A172 (cell line): Measurements from ENCODE around the gene PCDH1. TPM values are rescaled to one million over a fixed set of nuclear protein-coding genes. Genes with fewer than 3 reads are reported as not detected.

ENCODE experiments used
- DNase-seq: peaks from one replicate; pipeline ENCODE4 v3.0.0-alpha.2; 2015; ENCODE audit warnings: low spot score
- total RNA-seq: library from RNA; depleted of rRNA; stranded (reverse); fragments of >200 nt; shearing (Covaris generic); gene quantifications from 2 replicates; pipeline ENCODE4 v1.2.3, GENCODE V29; 2014

PCDH1 gene
- total RNA-seq, 1 experiment from 2014 or later, result 7.4 TPM

DNA sequence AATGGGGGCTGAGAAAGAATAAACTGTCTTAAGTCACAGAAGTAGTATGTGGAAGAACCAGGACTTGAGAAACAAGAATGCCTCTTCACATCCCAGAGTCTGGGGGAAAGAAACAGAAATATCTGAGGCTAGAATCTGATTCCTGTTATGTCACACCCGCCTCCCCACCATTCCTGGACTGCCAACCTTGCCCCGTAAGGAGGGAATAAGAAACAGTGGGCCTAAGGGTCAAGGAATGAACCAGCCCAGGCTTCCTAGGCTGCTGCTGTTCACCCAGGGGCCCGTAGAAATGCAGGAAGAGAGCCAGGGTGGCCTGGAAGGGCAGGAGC, 4.3 kb downstream of the PCDH1 start:
- DNase-seq, result no peak

DNA sequence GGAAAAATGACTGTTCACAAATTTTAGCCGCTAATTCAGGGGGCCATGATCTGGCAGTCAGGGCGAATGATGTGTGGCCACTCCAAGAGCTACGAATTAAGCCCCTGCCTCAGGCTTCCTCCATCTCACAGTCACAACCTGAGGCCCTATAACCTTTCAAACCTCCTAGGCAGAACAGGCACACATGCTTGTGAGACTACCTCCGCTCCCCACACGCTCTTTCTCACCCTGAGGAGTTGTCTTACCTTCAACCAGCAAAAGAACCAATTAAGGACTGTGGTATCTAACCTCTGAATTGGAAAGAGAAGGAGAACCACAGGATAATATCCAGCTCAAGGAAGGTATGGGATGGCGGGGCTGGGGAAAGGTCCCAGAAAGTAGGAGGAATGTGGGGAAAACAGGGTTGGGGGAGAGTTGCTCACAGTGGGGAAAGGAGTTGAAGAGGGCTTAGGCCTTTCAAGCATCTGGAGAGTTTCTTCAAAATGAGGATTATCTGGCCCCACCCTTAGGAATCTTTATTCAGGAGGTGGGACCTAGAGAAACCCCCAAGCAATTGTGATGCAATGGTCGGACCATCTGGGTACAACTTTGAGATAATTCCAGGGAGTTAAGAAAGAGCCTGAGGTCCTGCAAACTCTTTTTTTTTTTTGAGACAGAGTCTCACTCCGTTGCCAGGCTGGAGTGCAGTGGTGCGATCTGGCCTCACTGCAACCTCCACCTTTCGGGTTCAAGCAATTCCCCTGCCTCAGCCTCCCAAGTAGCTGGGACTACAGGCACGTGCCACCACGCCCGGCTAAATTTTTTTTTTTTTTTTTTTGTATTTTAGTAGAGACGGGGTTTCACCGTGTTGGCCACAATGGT, 5.5 kb downstream of the PCDH1 start:
- DNase-seq, result no peak

DNA sequence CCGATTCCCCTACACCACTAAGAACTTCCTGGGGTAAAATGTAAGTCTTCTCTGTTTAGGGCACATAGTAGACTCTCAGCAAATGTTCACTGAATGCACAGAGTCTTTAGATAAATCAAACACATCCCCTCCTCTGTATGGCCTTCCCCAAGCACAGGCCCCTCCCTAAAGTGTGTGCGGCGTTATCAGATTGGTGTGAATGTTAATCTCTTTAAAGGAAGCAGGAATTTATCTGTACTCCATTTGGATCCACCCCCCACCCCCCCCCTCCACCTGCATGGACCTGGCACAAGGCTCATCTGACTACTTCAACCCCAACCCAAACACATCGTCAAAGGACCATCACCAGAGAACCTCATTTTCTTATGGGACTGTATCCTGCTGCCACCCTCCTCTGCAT, 6.3 kb downstream of the PCDH1 start:
- DNase-seq, result no peak

DNA sequence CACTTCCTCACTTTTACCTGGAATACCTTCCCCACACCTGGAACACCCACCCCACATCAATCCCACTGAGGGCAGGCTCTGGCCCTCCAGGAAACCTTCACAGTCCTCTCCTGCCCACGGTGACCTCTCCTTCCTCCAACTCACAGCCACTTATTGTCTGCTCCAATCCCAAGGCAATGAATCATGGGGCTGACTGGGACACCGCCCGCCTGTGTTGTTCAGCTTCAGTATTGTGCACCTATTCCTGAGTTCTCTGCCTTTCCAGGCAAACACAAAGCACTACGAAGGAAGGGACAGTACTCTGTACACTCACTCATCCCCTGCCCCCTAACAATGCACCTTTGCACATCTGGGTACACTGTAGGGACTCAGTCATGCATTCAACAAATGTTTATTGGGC, 7.3 kb downstream of the PCDH1 start:
- DNase-seq, result peak; percentile 44

DNA sequence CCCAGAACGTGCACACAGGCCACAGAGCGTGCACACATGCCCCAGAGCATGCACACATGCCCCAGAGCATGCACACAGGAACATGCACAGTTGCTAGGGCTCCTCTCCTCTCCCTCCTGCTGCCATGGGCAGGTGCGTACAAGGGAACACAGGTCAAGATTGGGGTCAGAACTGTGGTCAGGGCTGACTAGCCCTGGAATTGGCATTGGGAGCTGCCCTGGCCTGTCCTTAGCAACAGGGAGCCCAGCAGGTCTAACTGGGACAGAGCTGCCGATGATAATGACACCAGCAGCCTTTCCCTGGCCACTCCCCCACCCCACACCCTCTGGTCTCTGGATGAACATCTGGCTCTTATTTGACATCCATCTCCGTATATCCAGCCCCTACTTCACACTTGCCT, 8.0 kb downstream of the PCDH1 start:
- DNase-seq, result no peak

DNA sequence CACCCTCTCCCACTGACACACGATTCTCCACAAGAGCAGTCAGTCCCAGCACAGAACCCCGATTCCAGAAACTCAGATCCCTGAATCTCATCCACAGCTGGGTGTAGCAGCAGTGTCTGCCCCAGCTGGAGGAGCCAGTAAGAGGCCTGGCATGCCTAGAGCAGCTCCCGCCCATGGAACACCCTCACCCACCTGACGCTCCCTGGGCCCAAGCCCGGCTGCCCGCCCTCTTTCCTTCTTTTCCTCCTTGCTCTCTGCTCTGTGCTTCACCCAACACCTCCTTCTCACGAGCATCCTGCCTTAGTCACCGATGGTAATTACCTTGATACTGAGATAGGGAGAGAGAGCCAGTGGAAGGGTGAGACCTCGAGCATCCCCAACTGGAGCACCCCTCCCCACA, 8.7 kb downstream of the PCDH1 start:
- DNase-seq, result peak; percentile 41

- no peak for DNase-seq
Observed at GRCh38 chr5:141869040-141869439, 9.2 kb downstream of the PCDH1 start.

- no peak for DNase-seq
Observed at GRCh38 chr5:141868541-141868940, 9.7 kb downstream of the PCDH1 start.

- no peak for DNase-seq
Observed at GRCh38 chr5:141867651-141868050, 10.6 kb downstream of the PCDH1 start.

GRCh38 chr5:141867139-141867538, 11.1 kb downstream of the PCDH1 start:
- no peak for DNase-seq

DNA sequence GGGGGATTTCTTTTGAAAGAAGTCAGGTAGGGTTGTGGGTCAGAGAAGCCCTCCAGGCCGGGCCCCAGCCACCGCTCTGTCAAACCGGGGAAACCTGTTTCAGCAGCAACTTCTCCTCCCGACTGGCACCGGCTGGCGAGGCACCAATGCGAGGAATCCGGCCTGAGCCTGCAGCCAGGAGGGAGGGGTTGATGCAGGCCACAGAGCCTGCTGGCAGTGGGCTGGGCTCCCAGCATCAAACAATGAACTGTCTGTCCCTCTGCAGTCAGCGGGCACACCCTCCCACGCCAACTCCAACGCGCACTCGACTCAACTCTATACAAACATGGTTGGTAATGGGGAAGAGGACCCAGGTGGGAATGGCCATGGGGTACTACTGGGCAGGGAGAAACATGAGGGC, 12.1 kb downstream of the PCDH1 start:
- no peak for DNase-seq

DNA sequence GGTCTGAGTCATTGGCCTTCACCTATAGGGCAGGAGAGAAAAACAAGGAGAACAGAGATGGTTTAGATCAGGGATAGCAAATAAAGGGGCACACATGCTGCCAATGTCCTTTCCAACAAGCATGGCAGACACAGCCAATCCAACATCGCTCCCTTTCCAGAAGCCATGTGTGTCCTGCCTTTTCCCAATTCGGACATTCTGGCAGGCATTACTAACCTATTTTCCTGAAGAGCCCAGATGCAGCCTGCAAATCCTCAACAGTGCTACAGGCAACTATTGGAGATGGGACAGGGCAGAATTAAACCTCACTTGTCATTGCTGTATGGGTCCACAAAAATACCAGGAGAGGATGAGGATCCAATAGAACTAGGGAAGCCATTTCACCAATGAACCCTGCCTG, 12.8 kb downstream of the PCDH1 start:
- DNase-seq, result no peak

- no peak for DNase-seq
Observed at GRCh38 chr5:141864371-141865370, 13.5 kb downstream of the PCDH1 start.

DNA sequence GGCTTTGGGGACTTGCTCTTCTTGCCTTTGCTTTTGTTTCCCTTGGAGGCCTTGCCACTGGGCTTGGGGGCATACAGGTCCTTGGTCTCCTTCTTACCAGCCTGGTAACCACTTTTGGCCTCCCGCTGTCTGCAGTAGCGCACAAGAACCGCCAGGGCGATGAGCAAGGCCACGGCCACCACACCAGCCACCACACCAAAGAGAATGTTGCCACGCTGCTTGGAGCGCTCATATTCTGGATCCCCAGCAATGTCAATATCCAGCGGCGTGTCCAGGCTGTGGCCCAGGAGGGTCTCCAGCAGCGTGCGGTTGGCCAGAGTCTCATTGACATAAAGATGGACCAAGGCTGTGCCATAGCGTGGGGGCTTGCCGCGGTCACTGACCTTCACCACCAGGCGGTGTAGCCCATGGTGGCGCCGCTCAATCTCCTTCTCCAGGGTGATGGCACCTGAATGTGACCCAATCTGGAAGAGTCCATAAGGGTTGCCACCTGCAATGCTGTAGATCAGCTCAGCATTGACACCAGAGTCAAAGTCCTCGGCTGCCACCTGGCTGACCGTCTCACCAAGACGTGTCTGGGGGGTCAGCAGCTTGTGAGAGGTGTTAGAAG, 14.5 kb downstream of the PCDH1 start:
- no peak for DNase-seq

DNA sequence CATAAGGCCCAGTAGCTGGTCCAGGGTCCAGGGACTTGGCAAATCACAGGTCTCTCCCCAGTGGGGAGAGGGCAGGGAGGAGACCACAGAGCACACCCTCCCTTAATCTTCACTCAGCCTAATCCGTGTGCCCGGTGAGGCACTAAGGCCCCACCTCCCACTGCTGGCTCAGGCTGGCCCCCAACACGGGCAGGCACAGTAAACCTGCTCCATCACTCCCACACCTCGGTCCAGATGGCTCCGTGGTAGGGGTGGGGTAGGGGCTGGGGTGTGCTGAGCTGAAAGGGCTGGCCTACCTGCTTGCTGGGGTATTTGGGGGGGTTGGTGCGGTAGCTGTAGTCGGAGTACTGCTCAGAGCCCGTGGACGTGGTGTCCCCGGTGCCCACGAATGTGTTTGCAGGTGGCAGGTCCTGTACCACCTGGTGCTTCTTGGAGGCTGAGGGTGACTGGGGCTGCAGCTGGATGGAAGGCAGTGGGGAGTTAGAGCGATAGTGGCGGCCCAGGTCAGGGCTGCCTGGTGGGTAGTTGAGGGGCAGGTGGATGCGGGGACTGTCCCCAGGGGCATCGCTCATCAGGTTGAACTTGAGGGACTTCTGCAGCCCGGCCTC, 15.2 kb downstream of the PCDH1 start:
- no peak for DNase-seq

GRCh38 chr5:141861194-141861593, 17.0 kb downstream of the PCDH1 start:
- no peak for DNase-seq

GRCh38 chr5:141858079-141858765, 20.0 kb downstream of the PCDH1 start:
- no peak for DNase-seq

DNA sequence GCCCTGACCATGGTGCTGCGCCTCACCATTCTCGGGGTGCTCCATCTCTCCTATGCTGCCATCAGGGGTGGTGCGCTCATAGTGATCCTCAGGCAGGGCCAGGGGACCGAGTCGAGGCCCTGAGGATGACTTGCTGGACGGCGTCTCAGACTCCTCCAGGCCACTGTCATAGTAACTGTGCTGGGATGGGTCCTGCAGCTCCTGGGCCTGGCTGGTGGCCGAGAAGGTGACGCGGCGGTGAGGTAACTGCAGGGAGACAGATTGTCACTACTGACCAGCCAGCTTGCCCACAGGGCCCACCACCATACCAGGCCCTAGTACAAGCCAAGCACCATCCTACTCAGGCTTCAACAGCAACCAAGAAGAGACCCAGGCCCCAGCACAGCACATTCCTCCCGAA, 21.0 kb downstream of the PCDH1 start:
- no peak for DNase-seq

DNA sequence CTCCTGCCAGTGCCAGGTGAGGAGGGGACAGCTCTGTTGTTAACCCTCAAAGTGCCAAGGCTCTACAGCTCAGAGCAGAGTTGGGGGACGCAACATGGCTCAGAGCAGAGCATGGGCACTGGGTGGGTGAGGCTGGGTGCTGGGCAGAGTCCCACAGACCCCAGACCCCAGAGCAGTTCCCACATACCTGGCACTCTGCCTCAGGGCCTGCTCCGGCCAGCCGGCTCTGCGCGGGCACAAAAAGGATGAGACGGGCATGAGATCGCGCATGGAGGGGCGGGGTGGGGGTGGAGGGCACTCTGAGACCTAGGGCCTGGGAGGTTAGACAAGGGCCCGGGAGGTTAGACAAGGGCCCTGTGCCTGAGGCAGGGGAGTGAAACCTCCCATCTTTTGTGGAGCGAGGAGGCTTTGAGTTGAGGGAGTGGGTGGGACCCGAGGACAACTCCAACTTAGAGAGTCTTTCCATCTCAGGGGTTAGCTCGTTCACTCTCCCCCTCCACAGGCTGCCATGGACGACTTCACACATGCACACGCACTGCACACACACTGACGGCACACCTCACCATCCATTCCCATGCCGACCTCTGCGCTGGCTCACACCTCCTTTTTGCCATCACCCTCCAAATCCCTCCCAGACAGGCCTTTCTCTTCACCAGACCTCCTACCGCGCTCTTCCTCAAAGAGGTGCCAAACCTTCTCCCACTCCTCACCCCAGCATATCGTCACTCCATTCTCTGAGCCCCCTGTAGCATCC, 22.0 kb downstream of the PCDH1 start:
- no peak for DNase-seq

- no peak for DNase-seq
Observed at GRCh38 chr5:141855265-141856036, 22.8 kb downstream of the PCDH1 start.
